Measurements from ENCODE around the gene NFX1.

GRCh38 chr9:33340186-33340585 is 49.9 kb downstream of the NFX1 start:
- TF ChIP-seq CTCF (IDR thresholded peaks at IDR 0.05; ENCODE audit: insufficient read depth, low read length), result no peak
- TF ChIP-seq REST (IDR thresholded peaks at IDR 0.05; ENCODE audit: insufficient replicate concordance, low read depth), result no peak
- TF ChIP-seq GABPA (IDR thresholded peaks at IDR 0.05; ENCODE audit: low read depth), result no peak
- no peak for TF ChIP-seq POLR2AphosphoS5 (IDR thresholded peaks at IDR 0.05; ENCODE audit: low read depth)

Data from HL-60 (cell line).